Keratinocyte (primary cell): ENCODE results near the gene TIMM10B. TPM values are rescaled to one million over a fixed set of nuclear protein-coding genes. Genes with fewer than 3 reads are reported as not detected.
A peak's percentile ranks its signal among the peaks of the same experiment; 100 is the strongest.

ENCODE experiments used
- DNase-seq: peaks from one replicate; pipeline ENCODE4 v3.0.0-alpha.2; 2011; ENCODE audit warnings: low read depth, missing footprints, low spot score
- FAIRE-seq: peaks from 2 replicates; lab custom pipeline; 2011; peaks lifted over from hg19 to GRCh38; lab: Jason Lieb, UNC
- H2AFZ ChIP-seq: 2 replicates; pipeline ENCODE4 v1.6.0; 2012; ENCODE audit warnings: low read length, control low read depth, inconsistent platforms; ENCODE audit not compliant: control insufficient read depth
- H3K27ac ChIP-seq: 2 replicates; pipeline ENCODE4 v1.5.1; 2011; ENCODE audit warnings: low read length; ENCODE audit not compliant: control insufficient read depth, insufficient read depth
- H3K27me3 ChIP-seq: 3 replicates; pipeline ENCODE4 v1.6.0; 2011; ENCODE audit warnings: low read length; ENCODE audit not compliant: control insufficient read depth, insufficient read depth; ENCODE audit errors: extremely low read depth
- H3K36me3 ChIP-seq, 2 experiments: 2 replicates in 1 of 2; 3 replicates in 1 of 2; pipeline ENCODE4 v1.5.1; 2011; ENCODE audit warnings: low read length in 2 of 2, mild to moderate bottlenecking in 1 of 2; ENCODE audit not compliant: control insufficient read depth in 2 of 2, insufficient read depth in 2 of 2; ENCODE audit errors: extremely low read depth in 1 of 2
- H3K4me1 ChIP-seq: 3 replicates; pipeline ENCODE4 v1.5.1; 2011; ENCODE audit warnings: low read length; ENCODE audit not compliant: control insufficient read depth, insufficient read depth; ENCODE audit errors: extremely low read depth
- H3K4me2 ChIP-seq: 3 replicates; pipeline ENCODE4 v1.6.0; 2011; ENCODE audit warnings: low read depth, low read length; ENCODE audit not compliant: control insufficient read depth, insufficient read depth; ENCODE audit errors: extremely low read depth
- H3K4me3 ChIP-seq, 3 experiments: fragments of 200-600 bp in 1 of 3; sonication (generic) in 1 of 3; 2 replicates in 2 of 3; 3 replicates in 1 of 3; pipeline ENCODE4 v1.5.1; 2011 to 2016; ENCODE audit warnings: low read length in 3 of 3, mild to moderate bottlenecking in 3 of 3, control low read depth in 2 of 3, inconsistent platforms in 1 of 3, low read depth in 1 of 3, mixed read lengths in 1 of 3, mixed run types in 1 of 3, moderate library complexity in 1 of 3; ENCODE audit not compliant: control insufficient read depth in 2 of 3, insufficient read depth in 2 of 3; ENCODE audit errors: extremely low read depth in 1 of 3
- H3K79me2 ChIP-seq: 2 replicates; pipeline ENCODE4 v1.6.0; 2012; ENCODE audit warnings: low read length; ENCODE audit not compliant: control insufficient read depth, insufficient read depth
- H3K9ac ChIP-seq: 3 replicates; pipeline ENCODE4 v1.6.0; 2011; ENCODE audit warnings: low read length; ENCODE audit not compliant: control insufficient read depth, insufficient read depth; ENCODE audit errors: extremely low read depth
- H3K9me1 ChIP-seq: 3 replicates; pipeline ENCODE4 v1.6.0; 2011; ENCODE audit warnings: low read length; ENCODE audit not compliant: control insufficient read depth, insufficient read depth; ENCODE audit errors: extremely low read depth
- H3K9me3 ChIP-seq: 2 replicates; pipeline ENCODE4 v1.5.1; 2012; ENCODE audit warnings: low read depth, low read length; ENCODE audit not compliant: control insufficient read depth
- H4K20me1 ChIP-seq: 3 replicates; pipeline ENCODE4 v1.6.0; 2011; ENCODE audit warnings: low read length; ENCODE audit not compliant: control insufficient read depth, insufficient read depth; ENCODE audit errors: extremely low read depth
- CTCF ChIP-seq, 3 experiments: IDR thresholded peaks in 1 of 3; conservative IDR thresholded peaks in 1 of 3; optimal IDR thresholded peaks in 1 of 3; 2 replicates in 2 of 3; 3 replicates in 1 of 3; pipeline versions ENCODE3 to v1.5.1; 2011; ENCODE audit warnings: low read length in 3 of 3, mild to moderate bottlenecking in 3 of 3, moderate library complexity in 2 of 3, control low read depth in 1 of 3, inconsistent platforms in 1 of 3; ENCODE audit not compliant: insufficient read depth in 2 of 3; ENCODE audit errors: extremely low read depth in 1 of 3
- EZH2 ChIP-seq: IDR thresholded peaks from one replicate; pipeline ENCODE4 v1.6.1; 2012; ENCODE audit warnings: inconsistent platforms, mild to moderate bottlenecking, low read length, moderate library complexity
- dilution Hi-C: fragments of 300-500 bp; cut with MboI; formaldehyde crosslinking; loops from one replicate; pipeline ENCODE4 v1.7.0; 2020; ENCODE audit warnings: low sequenced_read_pairs; ENCODE audit not compliant: extremely low pct_ligation_motif_present
- polyA plus RNA-seq, 5 experiments: library from polyadenylated mRNA; depleted of rRNA in 3 of 5; stranded (reverse) in 3 of 5; stranded (forward) in 1 of 5; unstranded in 1 of 5; fragments of >200 nt; gene quantifications; 1 replicate in 1 of 5; 2 replicates in 3 of 5; 3 replicates in 1 of 5; pipeline versions ENCODE4 v1.2.1 to v1.2.3, GENCODE V29; 2011 to 2012; ENCODE audit warnings: missing spikeins in 2 of 5, low read depth in 1 of 5, low replicate concordance in 1 of 5

The TIMM10B gene
- polyA plus RNA-seq, 1 donor (not counting 4 experiments of a cell fraction or from before 2014, with no cell fraction given), result 34.1 TPM

- peaks cover 7% of the 10 kb centered on the region for H3K4me1 ChIP-seq
- peaks cover 2 to 7% of the 10 kb centered on the region in 2 experiments for H3K36me3 ChIP-seq
- H3K9me3 ChIP-seq, result no peaks in the 10 kb centered on the region
- no peaks in the 10 kb centered on the region for H3K9me1 ChIP-seq
- no peak overlapping the region for H3K4me3 ChIP-seq
- no peak overlapping the region for H3K4me2 ChIP-seq
- H2AFZ ChIP-seq, result no peak overlapping the region
- DNase-seq (peak; percentile 28), FAIRE-seq (peak; percentile 65)
- H3K9ac ChIP-seq, result no peak overlapping the region
- H4K20me1 ChIP-seq, result no peaks in the 10 kb centered on the region
- H3K27ac ChIP-seq, result peak overlapping the region; percentile 16
- no peaks in the 10 kb centered on the region for H3K79me2 ChIP-seq
- dilution Hi-C loops, result no loop called here
- TF ChIP-seq EZH2, result no peak
- peak; percentile 33 to 83 (median 44) for TF ChIP-seq CTCF (optimal IDR thresholded peaks at IDR 0.05 in 1 of 3, IDR thresholded peaks at IDR 0.05 in 1 of 3, conservative IDR thresholded peaks at IDR 0.05 in 1 of 3; ENCODE audit: extremely low read depth in 1 of 3, insufficient read depth in 2 of 3, low read length in 3 of 3)
- H3K27me3 ChIP-seq, result no peaks in the 10 kb centered on the region
Measured at GRCh38 chr11:6505577-6506240, 24.4 kb downstream of the TIMM10B start.

GRCh38 chr11:6516865-6517264 lies 35.6 kb downstream of the TIMM10B start:
- no peak for DNase-seq
- H3K36me3 ChIP-seq, result peaks cover 0 to 2% of the 10 kb centered on the region in 2 experiments
- no peaks in the 10 kb centered on the region for H3K4me1 ChIP-seq
- no peak for TF ChIP-seq EZH2
- no peak for TF ChIP-seq CTCF (optimal IDR thresholded peaks at IDR 0.05 in 1 of 3, IDR thresholded peaks at IDR 0.05 in 1 of 3, conservative IDR thresholded peaks at IDR 0.05 in 1 of 3; ENCODE audit: extremely low read depth in 1 of 3, insufficient read depth in 2 of 3, low read length in 3 of 3)
- no peak overlapping the region for H3K4me2 ChIP-seq
- no peak overlapping the region for H2AFZ ChIP-seq
- no peak overlapping the region for H3K9ac ChIP-seq
- no peak overlapping the region for H3K27ac ChIP-seq
- H3K27me3 ChIP-seq, result no peaks in the 10 kb centered on the region
- FAIRE-seq, result no peak
- H3K9me1 ChIP-seq, result no peaks in the 10 kb centered on the region
- dilution Hi-C loops, result no loop called here
- H3K79me2 ChIP-seq, result no peaks in the 10 kb centered on the region
- no peaks in the 10 kb centered on the region for H4K20me1 ChIP-seq
- H3K9me3 ChIP-seq, result no peaks in the 10 kb centered on the region
- H3K4me3 ChIP-seq, result no peak overlapping the region
